DMS53 (cell line): ENCODE data around the gene STN1.

Experiments
- DNase-seq: peaks from one replicate; lab custom pipeline; 2025; lab: John Stamatoyannopoulos, UW

Gene STN1

DNA sequence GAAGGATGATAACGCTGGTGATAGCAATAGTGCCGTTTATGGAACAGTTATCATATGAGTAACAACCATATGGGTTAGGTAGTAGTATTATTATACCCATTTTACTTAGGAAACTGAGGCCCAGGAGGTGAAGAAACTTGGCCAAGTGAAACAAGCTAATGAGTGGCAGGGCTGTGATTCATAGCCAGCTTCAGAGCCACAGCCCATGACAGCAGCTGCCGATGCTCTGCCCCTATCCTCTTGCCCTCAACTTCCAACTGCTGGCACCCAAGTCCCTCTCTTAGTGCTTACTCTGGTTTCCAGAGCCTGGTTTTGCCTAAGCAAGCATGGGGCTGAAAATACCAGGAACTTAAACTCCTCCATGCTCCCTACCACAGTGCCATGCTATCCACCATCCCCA, 74.9 kb downstream of the STN1 start:
- DNase-seq, result peak; percentile 25

- peak; percentile 75 for DNase-seq
Measured at GRCh38 chr10:103842605-103843004, 75.4 kb downstream of the STN1 start.

DNA sequence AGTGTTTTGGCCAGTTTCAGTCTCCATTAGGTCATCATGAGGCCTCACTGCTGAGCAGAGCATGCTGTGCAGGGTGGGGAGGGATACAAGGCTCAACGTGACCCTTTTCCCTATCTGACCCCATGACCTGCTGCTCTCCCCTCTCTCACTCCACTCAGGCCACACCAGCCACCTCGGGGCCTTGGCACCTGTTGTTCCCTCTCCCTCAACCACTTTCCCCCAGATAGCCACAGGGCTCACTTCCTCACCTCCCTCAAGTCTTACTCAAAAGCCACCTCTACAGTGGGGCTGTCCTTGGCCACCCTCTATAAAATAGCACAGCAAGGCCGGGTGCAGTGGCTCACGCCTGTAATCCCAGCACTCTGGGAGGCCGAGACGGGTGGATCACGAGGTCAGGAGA, 76.5 kb downstream of the STN1 start:
- no peak for DNase-seq

- DNase-seq, result no peak
Measured at GRCh38 chr10:103840740-103841070, 77.3 kb downstream of the STN1 start.

DNA sequence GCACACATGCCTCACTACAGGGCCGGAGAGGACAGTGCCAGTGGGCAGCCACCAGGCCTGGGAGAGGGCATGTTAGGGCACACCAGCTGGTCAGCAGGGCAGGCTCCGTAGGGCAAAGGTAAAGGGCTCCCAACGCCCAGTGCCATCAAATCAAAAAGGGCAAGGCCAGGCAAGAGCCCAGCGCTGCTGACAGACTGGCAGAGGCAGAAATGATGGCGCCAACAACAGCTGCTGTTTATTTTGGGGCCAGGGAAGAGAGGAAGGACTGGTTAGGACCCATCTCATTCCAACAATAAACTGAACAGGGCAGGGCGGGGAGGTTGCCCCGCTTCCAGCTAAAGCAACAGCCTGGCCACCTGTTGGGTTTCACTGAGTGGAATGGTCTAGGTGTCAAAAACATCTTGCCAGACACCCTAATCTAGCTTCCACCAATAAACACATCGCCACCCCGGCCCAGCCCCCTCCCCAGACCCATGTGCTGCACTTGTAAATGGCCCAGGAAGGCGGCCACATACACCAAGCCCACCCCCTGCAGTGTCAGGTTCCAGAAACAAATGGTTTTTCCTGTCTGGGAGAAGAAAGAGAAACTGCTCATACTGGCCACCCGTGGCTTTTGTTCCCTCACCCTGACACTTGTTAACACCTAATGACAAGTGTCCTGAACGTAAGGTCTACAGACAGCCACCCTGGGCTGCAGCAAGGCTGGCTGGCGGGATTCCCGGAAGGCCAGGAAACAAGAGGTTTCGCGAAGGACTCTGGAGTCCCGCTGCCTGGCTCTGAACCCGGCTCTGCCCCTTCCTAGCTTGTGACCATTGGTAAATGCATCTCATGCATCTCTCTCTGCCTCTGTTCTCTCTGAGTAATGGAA, 77.9 kb downstream of the STN1 start:
- peak; percentile 58 for DNase-seq

DNA sequence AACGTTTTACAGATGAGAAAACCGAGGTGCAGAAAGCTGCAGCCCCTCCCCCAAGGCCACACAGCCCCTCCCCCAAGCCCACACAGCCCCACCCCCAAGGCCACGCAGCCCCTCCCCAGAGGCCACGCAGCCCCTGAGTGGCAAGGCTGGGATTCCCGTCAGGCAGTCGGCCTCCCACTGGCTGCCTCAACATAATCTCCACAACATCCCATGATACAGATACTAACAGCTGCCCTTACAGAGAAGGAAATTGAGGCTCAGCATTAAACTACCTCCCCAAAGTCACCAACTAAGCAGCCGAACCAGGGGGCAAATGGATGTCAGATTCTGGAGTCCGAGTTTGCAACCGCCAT, 78.5 kb downstream of the STN1 start:
- no peak for DNase-seq

- no peak for DNase-seq
Measured at GRCh38 chr10:103838862-103839518, 79.0 kb downstream of the STN1 start.

GRCh38 chr10:103838070-103838395, 80.0 kb downstream of the STN1 start:
- DNase-seq, result no peak

- DNase-seq, result no peak
Measured at GRCh38 chr10:103837370-103838069, 80.5 kb downstream of the STN1 start.

GRCh38 chr10:103836861-103837260, 81.1 kb downstream of the STN1 start:
- no peak for DNase-seq

GRCh38 chr10:103836273-103836672, 81.7 kb downstream of the STN1 start:
- DNase-seq, result no peak

- DNase-seq, result peak; percentile 33
Measured at GRCh38 chr10:103835096-103836050, 82.6 kb downstream of the STN1 start.

DNA sequence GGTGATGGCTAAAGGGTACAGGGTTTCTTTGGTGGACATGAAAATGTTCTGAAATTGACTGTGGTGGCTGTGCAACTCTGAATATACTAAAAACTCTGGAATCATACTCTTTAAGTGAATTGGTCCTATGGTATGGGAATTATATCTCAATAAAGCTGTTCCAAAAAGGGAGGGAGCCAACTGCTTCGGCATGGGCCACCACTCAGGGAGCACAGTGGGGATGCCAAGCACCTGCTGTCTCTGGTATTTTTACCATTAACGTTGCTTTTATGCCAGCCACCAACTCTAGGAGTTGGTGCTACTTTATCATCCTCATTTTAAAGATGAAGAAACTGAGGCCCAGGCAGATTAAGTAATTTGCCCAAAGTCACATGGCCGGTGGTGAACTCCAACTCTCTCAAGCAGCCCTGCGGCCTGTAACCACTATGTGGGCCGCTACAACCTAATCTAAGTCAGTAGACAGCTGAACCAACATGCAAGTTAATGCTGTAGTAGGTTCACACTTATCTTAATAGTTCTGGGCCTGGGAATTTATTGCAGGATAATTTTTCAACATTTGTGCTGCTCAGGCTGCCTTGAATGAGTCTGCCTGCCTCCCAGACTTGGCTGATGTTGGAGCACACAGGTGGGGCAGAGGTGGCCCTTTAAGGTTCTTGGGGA, 83.4 kb downstream of the STN1 start:
- DNase-seq, result no peak

DNA sequence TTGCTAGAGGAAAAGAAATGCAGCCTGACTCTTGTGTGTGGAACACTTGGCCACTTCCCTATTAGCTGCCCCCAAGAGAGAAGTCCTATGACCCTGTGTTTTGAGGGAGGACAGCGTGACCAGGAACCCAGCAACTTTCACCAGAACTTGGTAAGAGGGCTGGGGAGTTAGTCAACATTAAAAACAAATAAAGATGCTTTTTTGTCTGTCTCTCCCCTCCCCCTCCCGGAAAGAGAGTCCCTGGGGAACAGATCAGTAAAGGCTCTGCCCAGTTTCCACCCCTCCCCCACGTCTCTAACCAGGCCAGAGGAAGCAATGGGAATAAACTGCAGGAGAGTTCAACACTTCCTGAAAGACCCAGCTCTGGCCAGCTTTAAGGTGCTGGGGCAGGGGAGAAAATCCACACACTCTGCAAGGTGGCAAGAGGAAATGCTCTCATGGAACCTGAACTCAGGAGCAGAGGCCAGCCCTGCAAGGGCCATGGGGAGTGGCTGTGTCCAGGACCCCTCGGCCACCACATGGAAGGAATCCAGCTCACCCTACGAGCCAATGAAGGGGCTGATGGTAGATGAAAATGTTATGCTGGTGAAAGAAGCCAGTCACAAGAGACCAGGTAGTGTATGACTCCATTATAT, 84.1 kb downstream of the STN1 start:
- DNase-seq, result peak; percentile 89

- DNase-seq, result no peak
Measured at GRCh38 chr10:103832806-103833205, 85.2 kb downstream of the STN1 start.
